ENCODE data around the gene SH3RF2.

SH3RF2 gene

GRCh38 chr5:145979270-145980223 is 43.2 kb downstream of the SH3RF2 start (continued):
- TF ChIP-seq ZBTB20 (tag by site-specific recombination; IDR thresholded peaks at IDR 0.05): peak; percentile 62; the same call in 1 of the 2 replicates
- TF ChIP-seq ZNF521 (tag by site-specific recombination; IDR thresholded peaks at IDR 0.05): no peak
- TF ChIP-seq TSHZ1 (tag by site-specific recombination; IDR thresholded peaks at IDR 0.05; ENCODE audit: borderline replicate concordance): no peak
- TF ChIP-seq ZNF449 (tag by site-specific recombination; IDR thresholded peaks at IDR 0.05): no peak
- no peak for TF ChIP-seq ZNF776 (tag by site-specific recombination; IDR thresholded peaks at IDR 0.05; ENCODE audit: borderline replicate concordance)
- no peak for TF ChIP-seq ZSCAN18 (tag by site-specific recombination; IDR thresholded peaks at IDR 0.05)
- TF ChIP-seq ZNF223 (tag by site-specific recombination; IDR thresholded peaks at IDR 0.05): no peak
- no peak for TF ChIP-seq ZNF639 (tag by site-specific recombination; IDR thresholded peaks at IDR 0.05)
- TF ChIP-seq PRDM10 (tag by site-specific recombination; IDR thresholded peaks at IDR 0.05): no peak
- TF ChIP-seq ZNF677 (tag by site-specific recombination; IDR thresholded peaks at IDR 0.05): no peak
- TF ChIP-seq BCL6B (tag by site-specific recombination; IDR thresholded peaks at IDR 0.05): no peak
- TF ChIP-seq ZNF302 (tag by site-specific recombination; IDR thresholded peaks at IDR 0.05; ENCODE audit: low read depth): no peak
- TF ChIP-seq ZBTB26 (tag by site-specific recombination; optimal IDR thresholded peaks at IDR 0.05): no peak
- TF ChIP-seq ZFP3 (tag by site-specific recombination; IDR thresholded peaks at IDR 0.05; ENCODE audit: low read depth): no peak
- TF ChIP-seq SP7 (tag by site-specific recombination; IDR thresholded peaks at IDR 0.05): no peak
- TF ChIP-seq SALL2 (tag by site-specific recombination; IDR thresholded peaks at IDR 0.05; ENCODE audit: borderline replicate concordance): no peak
- TF ChIP-seq ZSCAN5A (tag by site-specific recombination; IDR thresholded peaks at IDR 0.05): no peak

Data from HEK293 (cell line).